Measurements from ENCODE around the gene TM4SF4. TPM values are rescaled to one million over a fixed set of nuclear protein-coding genes. Genes with fewer than 3 reads are reported as not detected.

TM4SF4 gene
- total RNA-seq, 4 donors from 2014 or later = 5.6 TPM; not detected in 3

- no peak for DNase-seq
- Histone ChIP-seq H3K27me3 (no peaks in the 10 kb centered on the region), H3K36me3 (no peaks in the 10 kb centered on the region), H3K27ac (no peak overlapping the region), H3K4me3 (no peak overlapping the region), H3K9me3 (no peaks in the 10 kb centered on the region), H3K4me1 (no peaks in the 10 kb centered on the region)
- intact Hi-C loops (cut with DNase I; ENCODE audit: low total_unique reads) = no loop called here
- TF ChIP-seq CTCF (IDR thresholded peaks at IDR 0.05) (no peak), POLR2A (IDR thresholded peaks at IDR 0.05) (no peak)
These were observed 21.2 kb upstream of the TM4SF4 start for GRCh38 chr3:149453140-149453805.

- intact Hi-C loops (cut with DNase I; ENCODE audit: low total_unique reads) = no loop called here
- TF ChIP-seq POLR2A (IDR thresholded peaks at IDR 0.05) = no peak
- TF ChIP-seq CTCF (IDR thresholded peaks at IDR 0.05) = no peak
- H3K27me3 ChIP-seq = no peaks in the 10 kb centered on the region
- H3K36me3 ChIP-seq = no peaks in the 10 kb centered on the region
- no peak for DNase-seq
- H3K4me3 ChIP-seq = no peak overlapping the region
- no peaks in the 10 kb centered on the region for H3K9me3 ChIP-seq
- H3K27ac ChIP-seq = no peak overlapping the region
- H3K4me1 ChIP-seq = peaks cover 0 to 5% of the 10 kb centered on the region in 2 donors
These were observed 19.8 kb upstream of the TM4SF4 start for GRCh38 chr3:149454746-149455145.

GRCh38 chr3:149455366-149455765 is 19.1 kb upstream of the TM4SF4 start:
- Histone ChIP-seq H3K27me3 (no peaks in the 10 kb centered on the region), H3K9me3 (no peaks in the 10 kb centered on the region), H3K4me1 (peaks cover 0 to 6% of the 10 kb centered on the region in 2 donors), H3K4me3 (no peak overlapping the region), H3K27ac (no peak overlapping the region), H3K36me3 (no peaks in the 10 kb centered on the region)
- intact Hi-C loops (cut with DNase I; ENCODE audit: low total_unique reads) = no loop called here
- TF ChIP-seq CTCF (IDR thresholded peaks at IDR 0.05) (no peak), POLR2A (IDR thresholded peaks at IDR 0.05) (no peak)
- no peak for DNase-seq

- no peak for DNase-seq
- H3K4me3 ChIP-seq = no peak overlapping the region
- no peaks in the 10 kb centered on the region for H3K27me3 ChIP-seq
- H3K9me3 ChIP-seq = no peaks in the 10 kb centered on the region
- H3K36me3 ChIP-seq = no peaks in the 10 kb centered on the region
- H3K27ac ChIP-seq = no peak overlapping the region
- TF ChIP-seq CTCF (IDR thresholded peaks at IDR 0.05) = no peak
- no peak for TF ChIP-seq POLR2A (IDR thresholded peaks at IDR 0.05)
- intact Hi-C loops (cut with DNase I; ENCODE audit: low total_unique reads) = no loop called here
- peaks cover 0 to 6% of the 10 kb centered on the region in 2 donors for H3K4me1 ChIP-seq
These were observed 18.5 kb upstream of the TM4SF4 start for GRCh38 chr3:149455989-149456388.

- Histone ChIP-seq H3K9me3 (no peaks in the 10 kb centered on the region), H3K27ac (peak overlapping the region; percentile 24 to 28), H3K27me3 (no peaks in the 10 kb centered on the region), H3K4me1 (peaks cover 0 to 6% of the 10 kb centered on the region in 2 donors), H3K36me3 (no peaks in the 10 kb centered on the region), H3K4me3 (no peak overlapping the region)
- DNase-seq = no peak
- no peak for TF ChIP-seq POLR2A (IDR thresholded peaks at IDR 0.05)
- no peak for TF ChIP-seq CTCF (IDR thresholded peaks at IDR 0.05)
- intact Hi-C loops (cut with DNase I; ENCODE audit: low total_unique reads) = no loop called here
These were observed 14.9 kb upstream of the TM4SF4 start for GRCh38 chr3:149459491-149460059.
